HG03354 (cell line): ENCODE results near the gene RPRD1A.
"Not testable (repeated sequence)": the region's sequence is repeated elsewhere in the genome, so short reads cannot be mapped to it uniquely, and the experiment has no call there.

Experiments used
- ATAC-seq: cut with Tn5 transposase; IDR thresholded peaks from one replicate; pipeline ENCODE4 v1.9.1; 2021; ENCODE audit warnings: mild to moderate bottlenecking; ENCODE audit not compliant: unreplicated experiment, poor library complexity, severe bottlenecking

The RPRD1A gene

GRCh38 chr18:36081118-36081517, 13.8 kb upstream of the RPRD1A start:
- not testable (repeated sequence) for ATAC-seq

GRCh38 chr18:36078751-36079529, 11.6 kb upstream of the RPRD1A start:
- no peak for ATAC-seq

GRCh38 chr18:36077764-36078163, 10.4 kb upstream of the RPRD1A start:
- not testable (repeated sequence) for ATAC-seq

- peak; percentile 59 for ATAC-seq
Observed at GRCh38 chr18:36075862-36076587, 8.7 kb upstream of the RPRD1A start.

- no peak for ATAC-seq
Observed at GRCh38 chr18:36074435-36074834, 7.1 kb upstream of the RPRD1A start.

GRCh38 chr18:36073676-36074075, 6.3 kb upstream of the RPRD1A start:
- no peak for ATAC-seq

GRCh38 chr18:36072406-36072805, 5.0 kb upstream of the RPRD1A start:
- ATAC-seq, result not testable (repeated sequence)

- ATAC-seq, result peak; percentile 7
Observed at GRCh38 chr18:36066686-36067054, 689 bp downstream of the RPRD1A start.

- no peak for ATAC-seq
Observed at GRCh38 chr18:36066001-36066400, 1.4 kb downstream of the RPRD1A start.

GRCh38 chr18:36064809-36065079, 2.6 kb downstream of the RPRD1A start:
- ATAC-seq, result not testable (repeated sequence)

- ATAC-seq, result no peak
Observed at GRCh38 chr18:36064027-36064808, 3.1 kb downstream of the RPRD1A start.

- ATAC-seq, result no peak
Observed at GRCh38 chr18:36058674-36059073, 8.7 kb downstream of the RPRD1A start.

- no peak for ATAC-seq
Observed at GRCh38 chr18:36051760-36052159, 15.6 kb downstream of the RPRD1A start.

GRCh38 chr18:36050479-36050878, 16.9 kb downstream of the RPRD1A start:
- no peak for ATAC-seq

- peak; percentile 50 for ATAC-seq
Observed at GRCh38 chr18:36047521-36047920, 19.8 kb downstream of the RPRD1A start.

- ATAC-seq, result no peak
Observed at GRCh38 chr18:36046898-36047297, 20.5 kb downstream of the RPRD1A start.

GRCh38 chr18:36045241-36045991, 21.9 kb downstream of the RPRD1A start:
- no peak for ATAC-seq

- no peak for ATAC-seq
Observed at GRCh38 chr18:36043153-36043552, 24.2 kb downstream of the RPRD1A start.

- no peak for ATAC-seq
Observed at GRCh38 chr18:36041146-36041545, 26.2 kb downstream of the RPRD1A start.

- no peak for ATAC-seq
Observed at GRCh38 chr18:36038102-36038663, 29.2 kb downstream of the RPRD1A start.
